ENCODE data around the gene MYL11. TPM values are rescaled to one million over a fixed set of nuclear protein-coding genes. Genes with fewer than 3 reads are reported as not detected.
"Not testable (repeated sequence)": the region's sequence is repeated elsewhere in the genome, so short reads cannot be mapped to it uniquely, and the experiment has no call there.

The MYL11 gene
- total RNA-seq, 1 donor from 2014 or later = not detected

- no peak overlapping the region for H3K27ac ChIP-seq (replicated peaks)
- intact Hi-C loops (cut with micrococcal nuclease) = no loop called here
- no peaks in the 10 kb centered on the region for H3K4me1 ChIP-seq
- TF ChIP-seq, protein P1, sequence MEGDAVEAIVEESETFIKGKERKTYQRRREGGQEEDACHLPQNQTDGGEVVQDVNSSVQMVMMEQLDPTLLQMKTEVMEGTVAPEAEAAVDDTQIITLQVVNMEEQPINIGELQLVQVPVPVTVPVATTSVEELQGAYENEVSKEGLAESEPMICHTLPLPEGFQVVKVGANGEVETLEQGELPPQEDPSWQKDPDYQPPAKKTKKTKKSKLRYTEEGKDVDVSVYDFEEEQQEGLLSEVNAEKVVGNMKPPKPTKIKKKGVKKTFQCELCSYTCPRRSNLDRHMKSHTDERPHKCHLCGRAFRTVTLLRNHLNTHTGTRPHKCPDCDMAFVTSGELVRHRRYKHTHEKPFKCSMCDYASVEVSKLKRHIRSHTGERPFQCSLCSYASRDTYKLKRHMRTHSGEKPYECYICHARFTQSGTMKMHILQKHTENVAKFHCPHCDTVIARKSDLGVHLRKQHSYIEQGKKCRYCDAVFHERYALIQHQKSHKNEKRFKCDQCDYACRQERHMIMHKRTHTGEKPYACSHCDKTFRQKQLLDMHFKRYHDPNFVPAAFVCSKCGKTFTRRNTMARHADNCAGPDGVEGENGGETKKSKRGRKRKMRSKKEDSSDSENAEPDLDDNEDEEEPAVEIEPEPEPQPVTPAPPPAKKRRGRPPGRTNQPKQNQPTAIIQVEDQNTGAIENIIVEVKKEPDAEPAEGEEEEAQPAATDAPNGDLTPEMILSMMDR (IDR thresholded peaks at IDR 0.05; ENCODE audit: borderline replicate concordance) = no peak
- H3K27me3 ChIP-seq (ENCODE audit: low read depth) = no peaks in the 10 kb centered on the region
- no peaks in the 10 kb centered on the region for H3K9me3 ChIP-seq (replicated peaks)
- no peak for DNase-seq
- H3K4me3 ChIP-seq = no peak overlapping the region
- H3K36me3 ChIP-seq = no peaks in the 10 kb centered on the region
Measured at GRCh38 chr16:30342751-30343490, 31.7 kb upstream of the MYL11 start.

- H3K27ac ChIP-seq (replicated peaks); intact Hi-C loops (cut with micrococcal nuclease); H3K4me3 ChIP-seq; H3K27me3 ChIP-seq (ENCODE audit: low read depth); H3K4me1 ChIP-seq; DNase-seq; H3K36me3 ChIP-seq; H3K9me3 ChIP-seq (replicated peaks): not testable (repeated sequence)
Measured at GRCh38 chr16:30343491-30343820, 31.1 kb upstream of the MYL11 start.

GRCh38 chr16:30346286-30346685 is 28.3 kb upstream of the MYL11 start:
- no peak overlapping the region for H3K27ac ChIP-seq (replicated peaks)
- intact Hi-C loops (cut with micrococcal nuclease) = no loop called here
- TF ChIP-seq, protein P1 (IDR thresholded peaks at IDR 0.05; ENCODE audit: borderline replicate concordance) = no peak
- no peaks in the 10 kb centered on the region for H3K9me3 ChIP-seq (replicated peaks)
- H3K36me3 ChIP-seq = peaks cover 19% of the 10 kb centered on the region
- DNase-seq = no peak
- H3K4me1 ChIP-seq = peaks cover 2% of the 10 kb centered on the region
- no peak overlapping the region for H3K4me3 ChIP-seq
- H3K27me3 ChIP-seq (ENCODE audit: low read depth) = no peaks in the 10 kb centered on the region

GRCh38 chr16:30348113-30348512 is 26.5 kb upstream of the MYL11 start:
- no peak overlapping the region for H3K27ac ChIP-seq (replicated peaks)
- peaks cover 21% of the 10 kb centered on the region for H3K4me1 ChIP-seq
- intact Hi-C loops (cut with micrococcal nuclease) = no loop called here
- no peak overlapping the region for H3K4me3 ChIP-seq
- DNase-seq = no peak
- H3K9me3 ChIP-seq (replicated peaks) = no peaks in the 10 kb centered on the region
- H3K27me3 ChIP-seq (ENCODE audit: low read depth) = no peaks in the 10 kb centered on the region
- TF ChIP-seq, protein P1 (IDR thresholded peaks at IDR 0.05; ENCODE audit: borderline replicate concordance) = no peak
- H3K36me3 ChIP-seq = peaks cover 37% of the 10 kb centered on the region

DNA sequence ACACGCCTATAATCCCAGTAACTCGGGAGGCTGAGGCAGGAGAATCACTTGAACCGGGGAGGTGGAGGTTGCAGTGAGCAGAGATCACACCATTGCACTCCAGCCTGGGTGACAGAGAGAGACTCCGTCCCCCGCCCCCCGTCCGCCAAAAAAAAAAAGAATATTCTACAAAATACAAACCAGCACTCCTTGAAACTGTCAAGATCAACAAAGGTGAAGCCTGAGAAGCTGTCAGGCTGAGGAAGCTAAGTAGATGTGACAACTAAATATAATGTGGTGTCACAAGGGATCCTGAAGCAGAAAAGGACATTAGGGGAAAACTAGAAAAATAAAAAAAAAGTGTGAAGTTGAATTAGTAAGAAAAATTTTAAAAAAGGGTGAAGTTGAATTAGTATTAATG is 25.7 kb upstream of the MYL11 start:
- H3K9me3 ChIP-seq (replicated peaks) = no peaks in the 10 kb centered on the region
- no peaks in the 10 kb centered on the region for H3K27me3 ChIP-seq (ENCODE audit: low read depth)
- intact Hi-C loops (cut with micrococcal nuclease) = no loop called here
- H3K4me3 ChIP-seq = no peak overlapping the region
- H3K36me3 ChIP-seq = peaks cover 45% of the 10 kb centered on the region
- no peak for DNase-seq
- TF ChIP-seq, protein P1 (IDR thresholded peaks at IDR 0.05; ENCODE audit: borderline replicate concordance) = no peak
- no peak overlapping the region for H3K27ac ChIP-seq (replicated peaks)
- peaks cover 29% of the 10 kb centered on the region for H3K4me1 ChIP-seq

- peaks cover 36% of the 10 kb centered on the region for H3K4me1 ChIP-seq
- H3K36me3 ChIP-seq = peaks cover 47% of the 10 kb centered on the region
- no peak for DNase-seq
- peak overlapping the region; percentile 19 for H3K27ac ChIP-seq (replicated peaks)
- no peak overlapping the region for H3K4me3 ChIP-seq
- H3K9me3 ChIP-seq (replicated peaks) = no peaks in the 10 kb centered on the region
- TF ChIP-seq, protein P1 (IDR thresholded peaks at IDR 0.05; ENCODE audit: borderline replicate concordance) = no peak
- intact Hi-C loops (cut with micrococcal nuclease) = no loop called here
- H3K27me3 ChIP-seq (ENCODE audit: low read depth) = no peaks in the 10 kb centered on the region
Measured at GRCh38 chr16:30349675-30350074, 24.9 kb upstream of the MYL11 start.
